A549 (cell line): ENCODE measurements around the gene HLA-DOA. TPM values are rescaled to one million over a fixed set of nuclear protein-coding genes. Genes with fewer than 3 reads are reported as not detected.
A peak's percentile ranks its signal among the peaks of the same experiment; 100 is the strongest.

Source experiments
- ATAC-seq, 2 experiments: fragments of 200-7000 bp in 1 of 2; fragments of >200 bp in 1 of 2; cut with Nextera tagmentation in 1 of 2; cut with Tn5 transposase in 1 of 2; 3 replicates each; pipeline versions ENCODE4 v1.8.0 to v1.9.1; 2018 to 2020; ENCODE audit warnings: mild to moderate bottlenecking in 1 of 2, moderate library complexity in 1 of 2
- CTCF ChIA-PET: fragments of 300-600 bp; sonication (Branson Sonifier 250); formaldehyde crosslinking; extraction: SDS; loops from one replicate; lab custom pipeline; 2021; ENCODE audit warnings: antibody characterized with exemption, inconsistent platforms; lab: Yijun Ruan, JAX
- POLR2A ChIA-PET: fragments of 350-600 bp; formaldehyde crosslinking; extraction: SDS; loops from one replicate; lab custom pipeline; 2021; ENCODE audit warnings: antibody characterized with exemption, inconsistent platforms; lab: Yijun Ruan, JAX
- DNase-seq, 2 experiments: peaks; one replicate each; pipeline versions ENCODE4 v3.0.0 to v3.0.0-alpha.2; 2011 to 2016; ENCODE audit warnings: low read depth in 1 of 2, low spot score in 1 of 2
- FAIRE-seq: peaks from 2 replicates; lab custom pipeline; 2011; peaks lifted over from hg19 to GRCh38; lab: Jason Lieb, UNC
- H3K27ac ChIP-seq, 2 experiments: fragments of >200 bp; sonication (Bioruptor Twin); formaldehyde crosslinking; 3 replicates each; pipeline ENCODE4 v1.5.1; 2016 to 2017
- H3K4me1 ChIP-seq: fragments of >200 bp; sonication (Bioruptor Twin); formaldehyde crosslinking; 3 replicates; pipeline ENCODE4 v1.6.1; 2016
- H3K4me2 ChIP-seq: fragments of >200 bp; sonication (Bioruptor Twin); formaldehyde crosslinking; 3 replicates; pipeline ENCODE4 v1.6.1; 2016
- H3K4me3 ChIP-seq: fragments of >200 bp; sonication (Bioruptor Twin); formaldehyde crosslinking; 3 replicates; pipeline ENCODE4 v1.5.1; 2016
- H3K9me3 ChIP-seq: fragments of >200 bp; sonication (Bioruptor Twin); formaldehyde crosslinking; 3 replicates; pipeline ENCODE4 v1.6.1; 2016
- BHLHE40 ChIP-seq: IDR thresholded peaks from 2 replicates; pipeline ENCODE4 v1.6.1; 2012; ENCODE audit warnings: low read depth, low read length, inconsistent platforms
- CBX8 ChIP-seq: fragments of 200-600 bp; sonication (generic); IDR thresholded peaks from 2 replicates; pipeline ENCODE4 v1.6.1; 2016
- CEBPB ChIP-seq, 2 experiments: fragments of >200 bp in 1 of 2; sonication (Bioruptor Twin) in 1 of 2; formaldehyde crosslinking in 1 of 2; IDR thresholded peaks; 2 replicates each; pipeline ENCODE4 v1.6.1; 2012 to 2016
- CHD4 ChIP-seq: fragments of 200-600 bp; sonication (generic); IDR thresholded peaks from 2 replicates; pipeline ENCODE4 v1.6.1; 2016; ENCODE audit warnings: antibody characterized with exemption, mild to moderate bottlenecking, borderline replicate concordance
- EP300 ChIP-seq, 2 experiments: fragments of >200 bp; sonication (Bioruptor Twin); formaldehyde crosslinking; IDR thresholded peaks; 2 replicates in 1 of 2; 3 replicates in 1 of 2; pipeline ENCODE4 v1.6.1; 2016 to 2017
- ESRRA ChIP-seq: fragments of 150-350 bp; IDR thresholded peaks from 2 replicates; pipeline ENCODE4 v1.6.1; 2014; ENCODE audit warnings: mild to moderate bottlenecking, low read length, borderline replicate concordance
- FOSL2 ChIP-seq, 2 experiments: fragments of 450-650 bp in 1 of 2; fragments of >200 bp in 1 of 2; sonication (Bioruptor Twin) in 1 of 2; formaldehyde crosslinking; IDR thresholded peaks; 2 replicates each; pipeline versions ENCODE4 v1.5.0 to v1.6.1; 2016 to 2020; ENCODE audit warnings: mild to moderate bottlenecking in 1 of 2, moderate library complexity in 1 of 2
- GATA3 ChIP-seq: IDR thresholded peaks from 2 replicates; pipeline ENCODE4 v1.6.1; 2012; ENCODE audit warnings: borderline replicate concordance
- HDAC2 ChIP-seq: fragments of 200-600 bp; sonication (generic); IDR thresholded peaks from 2 replicates; pipeline ENCODE4 v1.6.1; 2016
- HOXB13 ChIP-seq: fragments of 250-450 bp; sonication (Bioruptor Pico); IDR thresholded peaks from 2 replicates; pipeline ENCODE4 v1.5.0; 2020; ENCODE audit warnings: low read depth, mild to moderate bottlenecking, moderate library complexity
- JUN ChIP-seq, 2 experiments: fragments of >200 bp; sonication (Bioruptor Twin); formaldehyde crosslinking; IDR thresholded peaks; 2 replicates in 1 of 2; 3 replicates in 1 of 2; pipeline ENCODE4 v1.6.1; 2016 to 2017
- JUNB ChIP-seq: fragments of >200 bp; sonication (Bioruptor Twin); formaldehyde crosslinking; IDR thresholded peaks from 2 replicates; pipeline ENCODE4 v1.6.1; 2016
- KDM1A ChIP-seq: fragments of 200-600 bp; sonication (generic); IDR thresholded peaks from 2 replicates; pipeline ENCODE4 v1.6.1; 2016; ENCODE audit warnings: low read depth, mild to moderate bottlenecking
- KDM5A ChIP-seq: fragments of 200-600 bp; sonication (generic); IDR thresholded peaks from 2 replicates; pipeline ENCODE4 v1.6.1; 2016; ENCODE audit warnings: antibody characterized with exemption, mild to moderate bottlenecking
- MAFK ChIP-seq: fragments of 450-650 bp; IDR thresholded peaks from 2 replicates; pipeline ENCODE4 v1.6.1; 2014; ENCODE audit not compliant: partially characterized antibody
- MAZ ChIP-seq: fragments of 150-350 bp; IDR thresholded peaks from 2 replicates; pipeline ENCODE4 v1.6.1; 2014; ENCODE audit warnings: antibody characterized with exemption, low read depth, low read length, borderline replicate concordance
- MYC ChIP-seq: IDR thresholded peaks from 2 replicates; pipeline ENCODE4 v1.6.1; 2012; ENCODE audit warnings: mild to moderate bottlenecking, inconsistent platforms, low read length, improper control_type of control experiment, borderline replicate concordance
- NFE2L2 ChIP-seq: fragments of 150-350 bp; conservative IDR thresholded peaks from 2 replicates; pipeline ENCODE4 v1.6.1; 2014; ENCODE audit warnings: low read length
- NPAS2 ChIP-seq: fragments of 250-450 bp; sonication (Bioruptor Pico); IDR thresholded peaks from 2 replicates; pipeline ENCODE4 v1.8.0; 2022; ENCODE audit warnings: mild to moderate bottlenecking, moderate library complexity, borderline replicate concordance
- PBX3 ChIP-seq: IDR thresholded peaks from 2 replicates; pipeline ENCODE4 v1.6.1; 2012
- POLR2A ChIP-seq: IDR thresholded peaks from 2 replicates; pipeline ENCODE4 v1.6.1; 2012; ENCODE audit warnings: mild to moderate bottlenecking, low read length
- POLR2AphosphoS2 ChIP-seq: conservative IDR thresholded peaks from 2 replicates; pipeline ENCODE4 v1.6.1; 2012; ENCODE audit warnings: low read length, improper control_type of control experiment, inconsistent platforms
- RAD21 ChIP-seq, 2 experiments: fragments of >200 bp in 1 of 2; sonication (Bioruptor Twin) in 1 of 2; formaldehyde crosslinking in 1 of 2; IDR thresholded peaks in 1 of 2; conservative IDR thresholded peaks in 1 of 2; 2 replicates in 1 of 2; 3 replicates in 1 of 2; pipeline ENCODE4 v1.6.1; 2012 to 2018; ENCODE audit warnings: inconsistent platforms in 1 of 2
- SREBF2 ChIP-seq: fragments of 450-650 bp; IDR thresholded peaks from 2 replicates; pipeline ENCODE4 v1.6.1; 2014; ENCODE audit warnings: mild to moderate bottlenecking, moderate library complexity
- TP53 ChIP-seq: fragments of 250-450 bp; sonication (Bioruptor Pico); IDR thresholded peaks from 2 replicates; pipeline ENCODE4 v1.5.0; 2021; ENCODE audit warnings: mild to moderate bottlenecking, moderate library complexity
- ZNF302 ChIP-seq: fragments of 250-450 bp; sonication (Bioruptor Pico); IDR thresholded peaks from 2 replicates; pipeline ENCODE4 v1.9.0; 2021; ENCODE audit warnings: inconsistent platforms, mild to moderate bottlenecking, moderate library complexity
- ZSCAN20 ChIP-seq: fragments of 250-450 bp; sonication (Bioruptor Pico); IDR thresholded peaks from 2 replicates; pipeline ENCODE4 v1.8.0; 2022; ENCODE audit warnings: mild to moderate bottlenecking, moderate library complexity
- WGBS: methylation state at CpG from one replicate; pipeline ENCODE4 v1.1.6; 2017; ENCODE audit errors: missing lambda C conversion rate; 5-methylcytosine and 5-hydroxymethylcytosine counted together
- polyA plus RNA-seq, 4 experiments: library from polyadenylated mRNA; depleted of rRNA in 3 of 4; stranded (reverse); fragments of >200 nt; fragmentation: RNase III in 1 of 4; extraction: RNeasy Plus Mini Kit Qiagen cat#74134 plus additional on column Dnase treatment in 1 of 4; gene quantifications; 2 replicates in 3 of 4; 3 replicates in 1 of 4; pipeline ENCODE4 v1.2.3, GENCODE V29; 2011 to 2017
- TF ChIP-seq, protein P1 (sequence below): fragments of 150-350 bp; IDR thresholded peaks from 2 replicates; pipeline ENCODE4 v1.6.1; 2014; ENCODE audit warnings: low read depth, mild to moderate bottlenecking, low read length
- TF ChIP-seq, protein P2 (sequence below): fragments of >200 bp; sonication (Bioruptor Twin); formaldehyde crosslinking; IDR thresholded peaks from 2 replicates; pipeline ENCODE4 v1.6.1; 2016
- TF ChIP-seq, protein P3 (sequence below): fragments of >200 bp; sonication (Bioruptor Twin); formaldehyde crosslinking; IDR thresholded peaks from 3 replicates; pipeline ENCODE4 v1.6.1; 2016
- TF ChIP-seq, protein P4 (sequence below): IDR thresholded peaks from 2 replicates; pipeline ENCODE4 v1.6.1; 2012
- TF ChIP-seq, protein P5 (sequence below): IDR thresholded peaks from 2 replicates; pipeline ENCODE4 v1.6.1; 2012; ENCODE audit warnings: low read depth, borderline replicate concordance
- TF ChIP-seq, protein P6 (sequence below): fragments of >200 bp; sonication (Bioruptor Twin); formaldehyde crosslinking; IDR thresholded peaks from 3 replicates; pipeline ENCODE4 v1.5.1; 2016
- TF ChIP-seq, protein P7 (sequence below): fragments of 450-650 bp; IDR thresholded peaks from 2 replicates; pipeline ENCODE4 v1.6.1; 2014; ENCODE audit warnings: antibody characterized with exemption

Gene HLA-DOA
- polyA plus RNA-seq, 2 of the 4 experiments (the other 2 are of a cell fraction): 0.03 to 0.27 TPM

DNA sequence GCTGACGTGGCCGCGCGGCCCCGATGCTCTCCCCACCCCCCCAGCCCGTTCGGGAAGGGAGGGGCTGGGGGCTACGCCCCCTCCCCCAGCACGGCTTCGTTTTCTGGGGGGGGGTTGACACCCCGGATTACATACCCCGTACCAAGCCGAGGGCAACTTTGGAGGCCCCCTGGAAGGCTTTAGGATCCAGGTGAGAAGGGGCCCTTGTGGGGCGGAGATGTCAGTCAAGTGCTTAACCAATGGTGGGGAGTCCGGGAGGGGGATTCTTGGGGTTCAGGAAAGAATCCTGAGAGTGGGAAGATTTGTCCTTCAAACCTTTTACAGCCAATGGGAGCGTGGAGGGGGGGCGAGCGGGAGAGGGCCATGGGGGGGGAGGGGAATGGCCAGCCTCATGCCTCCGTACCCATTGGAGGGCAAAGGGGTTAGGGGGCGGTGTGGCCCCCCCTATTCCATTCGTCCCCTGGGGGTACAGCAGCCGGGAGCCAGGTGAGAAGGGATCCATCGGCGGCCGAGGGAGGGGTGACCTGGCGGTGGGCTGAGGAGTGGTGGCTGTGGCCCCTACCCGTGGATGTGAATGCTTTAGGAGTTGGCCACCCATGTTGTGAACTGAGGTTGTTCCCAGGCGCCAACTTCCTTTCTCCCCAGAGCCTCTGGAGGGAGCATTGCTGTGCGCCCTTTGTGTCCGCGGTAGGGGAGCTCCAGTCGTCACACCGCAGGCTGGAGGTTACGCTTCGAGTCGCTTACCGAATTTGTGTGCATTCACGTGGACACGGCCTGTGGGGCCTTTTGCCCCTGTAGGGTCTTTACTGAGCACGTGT lies 40.3 kb downstream of the HLA-DOA start:
- Histone ChIP-seq H3K4me1 (peaks cover 17% of the 10 kb centered on the region), H3K27ac (peak overlapping the region; percentile 99 to 100), H3K9me3 (no peaks in the 10 kb centered on the region), H3K4me3 (peak overlapping the region; percentile 71), H3K4me2 (peak overlapping the region; percentile 95)
- CTCF ChIA-PET: interaction anchor here (0.7 to 4.3 kb wide), 7 partner anchors 10 to 131 kb away, joined by 3 to 63 read pairs (median 3); partner anchors contain the start of gene TAP2
- whole genome bisulfite sequencing: 0% methylated on average over 9 of the region's 40 CpGs
- ATAC-seq (peak; percentile 5 to 7; a peak in 5 of 6 replicates), DNase-seq (peak; percentile 55 to 85), FAIRE-seq (no peak)
- POLR2A ChIA-PET: interaction anchor here (0.6 to 5.0 kb wide), 9 partner anchors 13 to 303 kb away, joined by 3 to 127 read pairs (median 4); partner anchors contain the start of genes RING1, RPS18, TAP2 and VPS52
- TF ChIP-seq, protein P1, sequence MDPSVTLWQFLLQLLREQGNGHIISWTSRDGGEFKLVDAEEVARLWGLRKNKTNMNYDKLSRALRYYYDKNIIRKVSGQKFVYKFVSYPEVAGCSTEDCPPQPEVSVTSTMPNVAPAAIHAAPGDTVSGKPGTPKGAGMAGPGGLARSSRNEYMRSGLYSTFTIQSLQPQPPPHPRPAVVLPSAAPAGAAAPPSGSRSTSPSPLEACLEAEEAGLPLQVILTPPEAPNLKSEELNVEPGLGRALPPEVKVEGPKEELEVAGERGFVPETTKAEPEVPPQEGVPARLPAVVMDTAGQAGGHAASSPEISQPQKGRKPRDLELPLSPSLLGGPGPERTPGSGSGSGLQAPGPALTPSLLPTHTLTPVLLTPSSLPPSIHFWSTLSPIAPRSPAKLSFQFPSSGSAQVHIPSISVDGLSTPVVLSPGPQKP: no peak
- TF ChIP-seq POLR2AphosphoS2: no peak
- TF ChIP-seq ZSCAN20: no peak
- TF ChIP-seq TP53 (CRISPR knock-in tag): peak; percentile 78; the same call in 1 of the 2 replicates
- TF ChIP-seq ZNF302: no peak
- no peak for TF ChIP-seq NPAS2 (CRISPR knock-in tag)
- TF ChIP-seq, protein P2, sequence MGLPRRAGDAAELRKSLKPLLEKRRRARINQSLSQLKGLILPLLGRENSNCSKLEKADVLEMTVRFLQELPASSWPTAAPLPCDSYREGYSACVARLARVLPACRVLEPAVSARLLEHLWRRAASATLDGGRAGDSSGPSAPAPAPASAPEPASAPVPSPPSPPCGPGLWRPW: no peak
- TF ChIP-seq, protein P3, sequence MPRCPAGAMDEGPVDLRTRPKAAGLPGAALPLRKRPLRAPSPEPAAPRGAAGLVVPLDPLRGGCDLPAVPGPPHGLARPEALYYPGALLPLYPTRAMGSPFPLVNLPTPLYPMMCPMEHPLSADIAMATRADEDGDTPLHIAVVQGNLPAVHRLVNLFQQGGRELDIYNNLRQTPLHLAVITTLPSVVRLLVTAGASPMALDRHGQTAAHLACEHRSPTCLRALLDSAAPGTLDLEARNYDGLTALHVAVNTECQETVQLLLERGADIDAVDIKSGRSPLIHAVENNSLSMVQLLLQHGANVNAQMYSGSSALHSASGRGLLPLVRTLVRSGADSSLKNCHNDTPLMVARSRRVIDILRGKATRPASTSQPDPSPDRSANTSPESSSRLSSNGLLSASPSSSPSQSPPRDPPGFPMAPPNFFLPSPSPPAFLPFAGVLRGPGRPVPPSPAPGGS: no peak
- TF ChIP-seq HDAC2: no peak
- no peak for TF ChIP-seq NFE2L2
- no peak for TF ChIP-seq CHD4
- TF ChIP-seq HOXB13 (CRISPR knock-in tag): no peak
- TF ChIP-seq, protein P4, sequence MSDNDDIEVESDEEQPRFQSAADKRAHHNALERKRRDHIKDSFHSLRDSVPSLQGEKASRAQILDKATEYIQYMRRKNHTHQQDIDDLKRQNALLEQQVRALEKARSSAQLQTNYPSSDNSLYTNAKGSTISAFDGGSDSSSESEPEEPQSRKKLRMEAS: peak; percentile 83; the same call in 1 of the 2 replicates
- peak; percentile 38 for TF ChIP-seq POLR2A
- no peak for TF ChIP-seq SREBF2
- no peak for TF ChIP-seq CBX8
- TF ChIP-seq JUN (IDR thresholded peaks at IDR 0.05): no peak; a peak in 1 of 5 replicates
- TF ChIP-seq ESRRA: no peak
- no peak for TF ChIP-seq JUNB
- TF ChIP-seq, protein P5, sequence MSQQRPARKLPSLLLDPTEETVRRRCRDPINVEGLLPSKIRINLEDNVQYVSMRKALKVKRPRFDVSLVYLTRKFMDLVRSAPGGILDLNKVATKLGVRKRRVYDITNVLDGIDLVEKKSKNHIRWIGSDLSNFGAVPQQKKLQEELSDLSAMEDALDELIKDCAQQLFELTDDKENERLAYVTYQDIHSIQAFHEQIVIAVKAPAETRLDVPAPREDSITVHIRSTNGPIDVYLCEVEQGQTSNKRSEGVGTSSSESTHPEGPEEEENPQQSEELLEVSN: peak; percentile 77
- no peak for TF ChIP-seq KDM1A
- TF ChIP-seq BHLHE40: no peak
- TF ChIP-seq PBX3: no peak
- TF ChIP-seq MAFK: no peak
- TF ChIP-seq, protein P6, sequence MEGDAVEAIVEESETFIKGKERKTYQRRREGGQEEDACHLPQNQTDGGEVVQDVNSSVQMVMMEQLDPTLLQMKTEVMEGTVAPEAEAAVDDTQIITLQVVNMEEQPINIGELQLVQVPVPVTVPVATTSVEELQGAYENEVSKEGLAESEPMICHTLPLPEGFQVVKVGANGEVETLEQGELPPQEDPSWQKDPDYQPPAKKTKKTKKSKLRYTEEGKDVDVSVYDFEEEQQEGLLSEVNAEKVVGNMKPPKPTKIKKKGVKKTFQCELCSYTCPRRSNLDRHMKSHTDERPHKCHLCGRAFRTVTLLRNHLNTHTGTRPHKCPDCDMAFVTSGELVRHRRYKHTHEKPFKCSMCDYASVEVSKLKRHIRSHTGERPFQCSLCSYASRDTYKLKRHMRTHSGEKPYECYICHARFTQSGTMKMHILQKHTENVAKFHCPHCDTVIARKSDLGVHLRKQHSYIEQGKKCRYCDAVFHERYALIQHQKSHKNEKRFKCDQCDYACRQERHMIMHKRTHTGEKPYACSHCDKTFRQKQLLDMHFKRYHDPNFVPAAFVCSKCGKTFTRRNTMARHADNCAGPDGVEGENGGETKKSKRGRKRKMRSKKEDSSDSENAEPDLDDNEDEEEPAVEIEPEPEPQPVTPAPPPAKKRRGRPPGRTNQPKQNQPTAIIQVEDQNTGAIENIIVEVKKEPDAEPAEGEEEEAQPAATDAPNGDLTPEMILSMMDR: no peak
- TF ChIP-seq GATA3: no peak
- no peak; the same call in 1 of the 2 replicates for TF ChIP-seq MAZ
- no peak for TF ChIP-seq KDM5A
- no peak for TF ChIP-seq MYC
- TF ChIP-seq RAD21 (conservative IDR thresholded peaks at IDR 0.05 in 1 of 2, IDR thresholded peaks at IDR 0.05 in 1 of 2): no peak
- no peak for TF ChIP-seq FOSL2 (IDR thresholded peaks at IDR 0.05)
- TF ChIP-seq FOSL2 (CRISPR knock-in tag; IDR thresholded peaks at IDR 0.05): no peak
- TF ChIP-seq EP300 (IDR thresholded peaks at IDR 0.05): no peak
- TF ChIP-seq CEBPB (IDR thresholded peaks at IDR 0.05): no peak
- TF ChIP-seq, protein P7, sequence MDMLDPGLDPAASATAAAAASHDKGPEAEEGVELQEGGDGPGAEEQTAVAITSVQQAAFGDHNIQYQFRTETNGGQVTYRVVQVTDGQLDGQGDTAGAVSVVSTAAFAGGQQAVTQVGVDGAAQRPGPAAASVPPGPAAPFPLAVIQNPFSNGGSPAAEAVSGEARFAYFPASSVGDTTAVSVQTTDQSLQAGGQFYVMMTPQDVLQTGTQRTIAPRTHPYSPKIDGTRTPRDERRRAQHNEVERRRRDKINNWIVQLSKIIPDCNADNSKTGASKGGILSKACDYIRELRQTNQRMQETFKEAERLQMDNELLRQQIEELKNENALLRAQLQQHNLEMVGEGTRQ: no peak
